ENCODE data around the gene NDUFS8. TPM values are rescaled to one million over a fixed set of nuclear protein-coding genes. Genes with fewer than 3 reads are reported as not detected.

The NDUFS8 gene
- total RNA-seq, 1 donor from 2014 or later, result 168 TPM

GRCh38 chr11:68022531-68022930, 8.0 kb upstream of the NDUFS8 start:
- no peak for DNase-seq (ENCODE audit: extremely low spot score, unreplicated experiment)
- H3K36me3 Mint-ChIP-seq, result peaks cover 14% of the 10 kb centered on the region
- H3K27ac Mint-ChIP-seq, result no peak overlapping the region
- no peaks in the 10 kb centered on the region for H3K27me3 Mint-ChIP-seq
- H3K4me3 Mint-ChIP-seq, result no peak overlapping the region
- peaks cover 14% of the 10 kb centered on the region for H3K4me1 Mint-ChIP-seq (ENCODE audit: unreplicated experiment)
- no peak for TF ChIP-seq CTCF (conservative IDR thresholded peaks at IDR 0.05)
- H3K9me3 Mint-ChIP-seq, result peaks cover 5% of the 10 kb centered on the region

GRCh38 chr11:68024508-68024907, 6.0 kb upstream of the NDUFS8 start:
- TF ChIP-seq CTCF (conservative IDR thresholded peaks at IDR 0.05), result no peak
- Mint-ChIP-seq H3K27ac (no peak overlapping the region), H3K4me3 (no peak overlapping the region), H3K27me3 (no peaks in the 10 kb centered on the region), H3K4me1 (ENCODE audit: unreplicated experiment) (peaks cover 16% of the 10 kb centered on the region), H3K36me3 (peaks cover 14% of the 10 kb centered on the region), H3K9me3 (peaks cover 5% of the 10 kb centered on the region)
- no peak for DNase-seq (ENCODE audit: extremely low spot score, unreplicated experiment)

- Mint-ChIP-seq H3K4me3 (no peak overlapping the region), H3K9me3 (peaks cover 5% of the 10 kb centered on the region), H3K4me1 (ENCODE audit: unreplicated experiment) (peaks cover 18% of the 10 kb centered on the region), H3K27ac (no peak overlapping the region), H3K36me3 (peaks cover 14% of the 10 kb centered on the region), H3K27me3 (no peaks in the 10 kb centered on the region)
- no peak for TF ChIP-seq CTCF (conservative IDR thresholded peaks at IDR 0.05)
- DNase-seq (ENCODE audit: extremely low spot score, unreplicated experiment), result no peak
Observed at GRCh38 chr11:68025047-68025446, 5.4 kb upstream of the NDUFS8 start.

GRCh38 chr11:68026391-68027105, 3.9 kb upstream of the NDUFS8 start:
- peaks cover 5% of the 10 kb centered on the region for H3K9me3 Mint-ChIP-seq
- peaks cover 18% of the 10 kb centered on the region for H3K4me1 Mint-ChIP-seq (ENCODE audit: unreplicated experiment)
- no peaks in the 10 kb centered on the region for H3K27me3 Mint-ChIP-seq
- peaks cover 18% of the 10 kb centered on the region for H3K36me3 Mint-ChIP-seq
- DNase-seq (ENCODE audit: extremely low spot score, unreplicated experiment), result no peak
- no peak overlapping the region for H3K4me3 Mint-ChIP-seq
- no peak overlapping the region for H3K27ac Mint-ChIP-seq
- TF ChIP-seq CTCF (conservative IDR thresholded peaks at IDR 0.05), result no peak

GRCh38 chr11:68027667-68028066, 2.8 kb upstream of the NDUFS8 start:
- Mint-ChIP-seq H3K9me3 (peaks cover 5% of the 10 kb centered on the region), H3K27ac (no peak overlapping the region)

More at GRCh38 chr11:68027667-68028066, 2.8 kb upstream of the NDUFS8 start:
- peaks cover 18% of the 10 kb centered on the region for H3K36me3 Mint-ChIP-seq
- TF ChIP-seq CTCF (conservative IDR thresholded peaks at IDR 0.05), result no peak
- H3K27me3 Mint-ChIP-seq, result no peaks in the 10 kb centered on the region
- peaks cover 21% of the 10 kb centered on the region for H3K4me1 Mint-ChIP-seq (ENCODE audit: unreplicated experiment)
- no peak for DNase-seq (ENCODE audit: extremely low spot score, unreplicated experiment)
- H3K4me3 Mint-ChIP-seq, result no peak overlapping the region
